GM12874 (cell line): ENCODE results near the gene GEMIN4.

ENCODE experiments used
- CTCF ChIP-seq: IDR thresholded peaks from 2 replicates; pipeline ENCODE4 v1.5.1; 2011; ENCODE audit warnings: low read depth, mild to moderate bottlenecking, control low read depth, low read length, moderate library complexity; ENCODE audit not compliant: insufficient read depth

GEMIN4 gene

GRCh38 chr17:726271-726919, 25.7 kb downstream of the GEMIN4 start:
- no peak for TF ChIP-seq CTCF

GRCh38 chr17:725746-726145, 26.3 kb downstream of the GEMIN4 start:
- TF ChIP-seq CTCF = no peak

- TF ChIP-seq CTCF = no peak
Measured at GRCh38 chr17:725084-725483, 27.0 kb downstream of the GEMIN4 start.

GRCh38 chr17:721540-721937, 30.5 kb downstream of the GEMIN4 start:
- no peak for TF ChIP-seq CTCF

- TF ChIP-seq CTCF = no peak
Measured at GRCh38 chr17:720706-721539, 31.1 kb downstream of the GEMIN4 start.

- TF ChIP-seq CTCF = no peak
Measured at GRCh38 chr17:718075-718474, 34.0 kb downstream of the GEMIN4 start.

GRCh38 chr17:708132-708531, 43.9 kb downstream of the GEMIN4 start:
- no peak for TF ChIP-seq CTCF
